DLD1 (cell line): ENCODE results near the gene EIF2B2.

Experiments used
- in situ Hi-C: cut with HindIII; loops from 2 replicates; pipeline ENCODE4 v1.10.0; 2017; ENCODE audit warnings: low sequenced_read_pairs

Gene EIF2B2

GRCh38 chr14:74973003-74973653, 29.6 kb upstream of the EIF2B2 start:
- in situ Hi-C loops: no loop called here

GRCh38 chr14:74973905-74974363, 28.8 kb upstream of the EIF2B2 start:
- in situ Hi-C loops: no loop called here

- in situ Hi-C loops: no loop called here
These were observed 28.2 kb upstream of the EIF2B2 start for GRCh38 chr14:74974364-74975058.

- in situ Hi-C loops: no loop called here
These were observed 27.5 kb upstream of the EIF2B2 start for GRCh38 chr14:74975059-74975810.

DNA sequence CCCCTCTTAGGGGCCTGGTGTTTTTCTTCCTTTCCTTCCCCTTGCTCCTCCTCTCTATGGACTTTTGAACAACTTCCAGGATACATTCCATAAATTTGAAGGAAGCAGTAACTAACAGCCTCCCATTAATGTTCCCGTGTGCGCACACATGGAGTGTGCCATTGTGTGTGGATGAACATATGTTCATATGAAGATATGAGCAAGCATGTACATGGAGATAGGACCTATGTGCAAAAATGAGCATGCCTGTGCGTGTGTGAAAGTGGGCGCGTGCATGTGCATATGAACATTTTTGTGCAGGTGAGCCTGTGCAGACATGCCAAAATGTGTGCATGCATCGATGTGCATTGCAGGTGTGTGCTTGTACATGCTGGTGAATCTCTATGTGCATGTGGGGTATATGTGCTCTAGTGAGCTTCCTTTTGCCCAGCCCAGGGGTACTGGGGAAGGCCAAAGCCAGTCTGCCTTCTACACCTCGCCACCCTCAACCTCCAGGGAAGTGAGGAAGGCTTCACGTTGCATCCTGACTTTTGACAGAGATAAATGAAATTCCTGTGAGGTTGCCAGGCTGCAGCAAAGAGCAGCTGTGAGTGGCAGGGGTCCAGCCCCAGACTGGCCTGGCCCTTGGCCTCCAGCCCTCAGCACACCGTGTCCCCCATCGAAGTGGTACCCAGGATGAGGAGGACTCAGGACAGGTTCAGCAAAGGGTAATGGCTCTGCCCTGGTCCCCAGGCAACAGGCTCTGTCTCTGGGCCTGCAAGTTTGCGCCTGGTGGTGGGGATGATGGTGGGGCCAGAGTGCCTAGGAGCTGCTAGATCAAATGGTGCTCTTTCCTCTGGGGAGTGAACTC, 26.2 kb upstream of the EIF2B2 start:
- in situ Hi-C loops: no loop called here

- in situ Hi-C loops: no loop called here
These were observed 25.4 kb upstream of the EIF2B2 start for GRCh38 chr14:74977164-74977900.

GRCh38 chr14:74977901-74978385, 24.8 kb upstream of the EIF2B2 start:
- in situ Hi-C loops: no loop called here

DNA sequence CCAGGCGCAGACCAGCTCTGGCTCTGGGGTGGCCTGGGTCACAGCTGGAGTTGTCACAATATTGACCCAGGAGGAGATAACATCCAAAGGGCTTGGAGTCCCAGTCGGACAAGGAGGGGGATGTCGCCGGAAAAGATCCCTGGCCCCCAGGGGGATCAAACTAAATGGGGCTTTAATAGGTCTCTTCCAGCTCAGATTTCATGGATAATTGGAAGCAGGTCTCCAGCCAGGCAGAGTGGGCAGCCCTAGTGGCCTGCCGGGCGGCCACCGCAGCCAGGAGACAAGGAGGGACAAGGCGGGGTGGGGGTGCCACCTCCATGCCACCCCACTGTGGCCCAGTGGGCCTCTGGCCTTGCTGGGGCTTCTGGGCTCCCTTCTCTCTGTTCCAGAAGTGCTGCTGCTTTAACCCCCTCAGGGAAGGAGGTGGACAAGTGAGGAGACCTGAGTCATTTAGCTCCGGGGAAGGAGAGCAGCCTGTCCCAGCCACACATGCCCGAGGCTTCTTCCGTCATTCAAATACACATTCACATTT, 24.2 kb upstream of the EIF2B2 start:
- in situ Hi-C loops: no loop called here

GRCh38 chr14:74979029-74979428, 23.7 kb upstream of the EIF2B2 start:
- in situ Hi-C loops: no loop called here

DNA sequence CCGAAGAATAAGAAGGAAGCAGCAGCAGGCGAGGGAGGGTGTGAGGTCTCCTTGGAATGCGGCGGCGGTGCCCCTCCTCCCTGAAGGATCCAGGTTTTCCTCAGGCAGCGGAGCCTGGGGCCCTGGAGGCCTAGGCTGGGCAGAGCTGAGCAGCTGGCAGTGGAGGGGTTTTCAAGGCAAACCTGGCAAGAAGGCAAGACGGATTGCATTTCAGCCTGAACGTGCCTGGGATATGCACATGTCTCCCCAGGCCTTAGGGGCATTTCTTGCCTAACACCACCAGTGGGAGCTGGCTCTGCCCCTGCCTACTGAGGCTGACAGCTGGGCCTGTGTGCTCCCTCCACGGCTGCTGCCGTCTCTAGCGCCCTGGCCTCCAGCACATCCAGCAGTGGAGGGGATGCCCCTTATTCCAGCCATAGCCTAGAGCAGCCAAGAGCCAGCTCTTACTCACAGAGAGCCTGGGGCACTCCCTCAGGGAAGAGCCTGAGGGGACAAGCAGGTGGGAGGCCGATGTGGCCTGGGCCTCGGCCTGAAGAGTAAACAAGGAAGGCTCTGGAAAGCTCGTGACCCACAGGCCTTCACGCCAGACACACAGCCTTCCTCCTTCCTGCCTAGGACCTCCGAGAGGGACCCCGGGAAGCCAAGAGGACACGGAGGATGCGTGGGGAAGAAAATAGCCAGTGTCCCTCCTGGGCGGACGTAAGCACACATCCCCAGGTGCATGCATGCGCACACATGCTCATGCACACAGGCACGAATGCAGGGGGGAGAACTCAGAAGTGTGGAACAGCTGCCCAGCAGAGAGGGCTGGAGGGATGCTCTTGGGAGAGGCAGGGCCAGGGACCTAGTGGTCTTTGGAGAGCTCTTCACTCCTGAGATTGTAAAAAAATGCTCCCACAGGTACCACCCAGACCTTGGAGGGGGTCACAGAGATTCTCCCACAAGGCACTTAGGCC, 23.0 kb upstream of the EIF2B2 start:
- in situ Hi-C loops: loop anchor here (5.0 kb wide), 1 partner anchor 38 kb away; no protein-coding TSS in a partner anchor

DNA sequence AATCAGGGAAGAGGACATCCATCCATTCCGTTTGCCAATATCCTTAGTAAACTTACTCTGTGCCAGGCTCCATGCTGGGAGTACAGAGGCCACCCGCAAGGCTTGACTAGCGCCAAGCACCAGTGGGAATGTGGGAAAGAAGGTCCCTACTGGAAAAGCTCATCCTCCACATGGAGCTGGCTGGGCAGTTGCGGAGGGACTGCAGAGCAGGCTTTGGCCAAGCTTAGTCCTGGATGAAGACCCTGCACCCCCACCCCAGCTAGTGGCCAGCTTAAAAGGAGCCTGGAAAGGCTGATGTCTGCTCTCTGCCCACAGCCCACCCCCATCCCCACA, 22.4 kb upstream of the EIF2B2 start:
- in situ Hi-C loops: loop anchor here (5.0 kb wide), 1 partner anchor 37 kb away; no protein-coding TSS in a partner anchor

DNA sequence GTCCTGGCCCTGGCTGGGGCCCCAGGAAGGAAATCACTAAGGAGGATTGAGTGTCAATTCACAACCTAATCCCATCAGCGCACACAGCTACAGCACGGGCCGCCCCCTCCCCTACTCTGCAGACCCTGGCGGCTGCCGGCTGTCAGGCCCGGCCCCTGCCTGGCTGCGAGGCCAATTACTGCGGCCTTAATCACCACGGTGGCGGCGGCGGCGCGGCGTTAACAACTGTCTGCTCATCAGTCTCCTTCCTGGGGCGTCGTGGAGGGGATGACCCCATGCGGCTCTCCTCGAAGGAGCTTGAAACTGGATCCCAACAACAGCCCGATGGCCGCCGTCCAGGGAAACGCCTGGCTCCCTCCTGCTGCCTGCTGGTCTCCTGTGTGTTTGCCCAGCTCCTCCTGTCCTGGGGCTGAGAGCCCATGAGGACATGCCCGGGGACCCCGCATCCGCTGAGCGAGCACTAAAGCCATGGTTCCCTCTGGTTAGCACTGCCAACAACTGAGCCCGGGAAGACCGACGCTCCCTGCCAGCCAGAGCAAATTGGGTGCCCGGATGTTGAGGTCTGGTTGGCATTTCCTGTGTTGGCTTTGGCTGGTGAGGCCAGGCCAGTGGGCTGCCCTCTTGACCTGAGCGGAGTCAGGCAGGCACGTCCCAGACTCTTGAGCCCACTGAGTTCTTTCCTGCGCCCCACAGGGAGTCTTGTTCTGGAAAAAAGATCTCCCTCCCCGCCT, 21.8 kb upstream of the EIF2B2 start:
- in situ Hi-C loops: loop anchor here (5.0 kb wide), 1 partner anchor 36 kb away; no protein-coding TSS in a partner anchor

- in situ Hi-C loops: loop anchor here (5.0 kb wide), 1 partner anchor 36 kb away; no protein-coding TSS in a partner anchor
These were observed 21.3 kb upstream of the EIF2B2 start for GRCh38 chr14:74981462-74981782.

DNA sequence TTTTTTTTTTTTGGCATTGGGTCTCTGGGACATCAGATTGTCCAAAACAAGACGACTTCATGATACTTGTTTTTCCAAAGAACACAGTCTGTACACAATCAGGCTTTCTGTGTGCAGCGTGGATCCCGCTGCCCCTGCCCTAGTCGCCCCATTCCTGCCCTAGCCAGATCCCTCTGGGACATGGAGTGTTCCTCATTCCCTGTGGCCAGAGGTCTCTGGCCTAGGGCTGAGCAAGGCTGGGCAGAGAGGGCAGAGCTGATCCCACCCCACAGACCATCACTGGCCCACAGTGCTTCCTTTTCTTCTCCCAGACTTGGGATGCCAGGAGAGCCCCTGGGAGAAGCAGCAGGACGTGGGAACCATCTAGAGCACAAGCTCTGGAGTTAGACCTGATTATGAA, 20.9 kb upstream of the EIF2B2 start:
- in situ Hi-C loops: loop anchor here (5.0 kb wide), 1 partner anchor 35 kb away; no protein-coding TSS in a partner anchor

- in situ Hi-C loops: loop anchor here (5.0 kb wide), 1 partner anchor 35 kb away; no protein-coding TSS in a partner anchor
These were observed 20.1 kb upstream of the EIF2B2 start for GRCh38 chr14:74982661-74983060.

- in situ Hi-C loops: loop anchor here (5.0 kb wide), 1 partner anchor 34 kb away; no protein-coding TSS in a partner anchor
These were observed 19.4 kb upstream of the EIF2B2 start for GRCh38 chr14:74983343-74983742.

- in situ Hi-C loops: loop anchor here (5.0 kb wide), 1 partner anchor 33 kb away; no protein-coding TSS in a partner anchor
These were observed 18.3 kb upstream of the EIF2B2 start for GRCh38 chr14:74984236-74985027.
